22Rv1 (cell line): ENCODE data around the gene FSHR.

ENCODE experiments used
- H3K27ac ChIP-seq: fragments of 450-650 bp; 2 replicates; pipeline ENCODE4 v1.5.1; 2017
- ZFX ChIP-seq: fragments of 450-650 bp; IDR thresholded peaks from 2 replicates; pipeline ENCODE4 v1.6.1; 2017; ENCODE audit warnings: antibody characterized with exemption, borderline replicate concordance
- TF ChIP-seq, protein P1 (sequence below): fragments of 450-650 bp; IDR thresholded peaks from 2 replicates; pipeline ENCODE4 v1.5.1; 2017; ENCODE audit warnings: mild to moderate bottlenecking

Gene FSHR

DNA sequence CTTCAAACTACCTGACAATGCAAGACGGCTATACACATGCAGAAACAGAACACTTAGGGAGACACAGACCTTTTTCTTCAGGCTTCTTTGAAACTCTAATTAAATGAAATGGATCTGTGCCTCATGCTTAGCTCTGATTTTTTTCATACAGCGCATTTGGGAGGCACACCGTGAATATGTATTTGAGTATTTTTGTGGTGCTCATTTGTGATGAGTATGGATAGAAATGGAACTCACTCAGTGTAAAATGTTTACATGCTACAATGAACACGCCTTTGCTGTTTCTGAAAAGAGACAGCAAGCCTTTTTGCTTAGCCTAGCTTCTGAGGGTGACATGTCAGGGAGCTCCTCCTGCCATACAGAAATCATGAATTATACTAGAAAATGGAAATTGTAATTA lies 113.3 kb downstream of the FSHR start:
- TF ChIP-seq ZFX: no peak
- TF ChIP-seq, protein P1, sequence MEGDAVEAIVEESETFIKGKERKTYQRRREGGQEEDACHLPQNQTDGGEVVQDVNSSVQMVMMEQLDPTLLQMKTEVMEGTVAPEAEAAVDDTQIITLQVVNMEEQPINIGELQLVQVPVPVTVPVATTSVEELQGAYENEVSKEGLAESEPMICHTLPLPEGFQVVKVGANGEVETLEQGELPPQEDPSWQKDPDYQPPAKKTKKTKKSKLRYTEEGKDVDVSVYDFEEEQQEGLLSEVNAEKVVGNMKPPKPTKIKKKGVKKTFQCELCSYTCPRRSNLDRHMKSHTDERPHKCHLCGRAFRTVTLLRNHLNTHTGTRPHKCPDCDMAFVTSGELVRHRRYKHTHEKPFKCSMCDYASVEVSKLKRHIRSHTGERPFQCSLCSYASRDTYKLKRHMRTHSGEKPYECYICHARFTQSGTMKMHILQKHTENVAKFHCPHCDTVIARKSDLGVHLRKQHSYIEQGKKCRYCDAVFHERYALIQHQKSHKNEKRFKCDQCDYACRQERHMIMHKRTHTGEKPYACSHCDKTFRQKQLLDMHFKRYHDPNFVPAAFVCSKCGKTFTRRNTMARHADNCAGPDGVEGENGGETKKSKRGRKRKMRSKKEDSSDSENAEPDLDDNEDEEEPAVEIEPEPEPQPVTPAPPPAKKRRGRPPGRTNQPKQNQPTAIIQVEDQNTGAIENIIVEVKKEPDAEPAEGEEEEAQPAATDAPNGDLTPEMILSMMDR: no peak
- no peak overlapping the region for H3K27ac ChIP-seq

DNA sequence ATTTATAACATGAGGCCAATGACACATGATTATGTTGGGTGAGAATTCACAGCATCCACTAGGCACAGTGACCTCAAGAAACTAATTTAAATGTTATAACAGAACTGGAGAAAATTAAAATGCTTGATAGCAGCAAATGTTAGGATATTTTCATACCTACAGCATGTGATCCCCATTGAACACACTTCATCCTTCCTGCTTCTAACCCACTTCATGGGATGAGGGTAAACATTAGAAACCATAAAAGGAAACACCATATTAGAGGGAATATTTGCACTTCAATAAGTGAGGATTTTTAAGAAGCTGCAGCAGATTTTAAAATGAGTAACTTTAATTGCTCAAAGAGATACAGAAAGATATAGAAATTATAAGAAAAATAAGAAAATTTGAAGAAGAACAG lies 117.1 kb downstream of the FSHR start:
- H3K27ac ChIP-seq: no peak overlapping the region
- TF ChIP-seq, protein P1: no peak
- no peak for TF ChIP-seq ZFX

DNA sequence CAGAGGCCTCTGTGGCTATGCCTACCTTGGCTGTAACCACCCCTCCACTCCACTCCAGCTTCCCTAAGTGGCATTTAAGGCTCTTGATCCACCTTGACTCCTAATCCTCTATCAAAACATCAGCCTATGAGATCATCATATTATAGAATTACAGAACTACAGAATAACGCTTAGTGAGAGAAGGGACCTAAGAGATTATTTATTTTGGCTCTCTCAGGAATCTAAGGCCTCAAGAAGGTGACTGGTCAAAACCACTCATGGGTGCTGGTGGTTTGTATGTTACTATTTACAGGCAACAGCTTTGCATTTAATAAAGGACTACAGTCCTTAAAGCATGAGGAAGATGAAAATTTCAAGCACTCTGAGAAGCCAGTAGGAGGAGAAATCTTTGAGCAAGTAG lies 118.8 kb downstream of the FSHR start:
- H3K27ac ChIP-seq: no peak overlapping the region
- TF ChIP-seq, protein P1: no peak
- TF ChIP-seq ZFX: no peak

DNA sequence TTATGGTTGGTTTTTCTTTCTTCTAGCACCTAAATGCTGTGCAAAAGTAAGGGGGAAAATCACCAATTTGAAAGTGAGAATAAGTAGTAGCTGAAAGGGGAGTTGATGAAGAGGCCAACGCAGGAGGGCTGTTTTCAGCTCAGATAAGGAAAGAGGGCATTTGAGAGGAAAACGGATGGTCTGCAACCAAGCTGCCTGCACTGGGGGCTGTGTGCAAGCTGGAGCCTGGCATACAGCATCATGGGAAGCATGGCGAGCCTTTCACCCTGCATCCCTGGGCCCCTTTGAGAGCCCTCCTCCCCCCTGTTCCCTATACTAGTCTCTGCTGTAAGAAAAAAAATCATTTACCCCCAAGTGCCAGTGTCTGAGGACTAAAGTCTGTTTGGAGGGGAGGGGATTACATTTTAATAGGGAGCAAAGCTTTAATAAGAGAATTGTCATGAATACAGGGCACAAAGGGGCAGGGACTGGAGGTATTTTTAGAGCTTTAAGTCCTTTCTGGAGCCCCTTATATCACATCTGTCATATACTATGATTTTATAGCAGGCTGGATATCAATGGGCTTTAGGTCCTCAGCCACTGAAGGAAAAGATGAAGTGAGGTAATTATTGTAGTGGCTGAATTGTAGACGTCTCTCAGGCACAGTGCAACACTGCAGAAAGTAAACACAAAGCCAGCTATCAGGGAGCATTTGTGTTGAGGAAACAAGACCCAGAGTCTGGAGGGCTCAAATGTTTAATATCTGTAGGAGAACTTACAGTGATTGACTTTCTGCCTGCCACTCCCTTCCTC lies 120.7 kb downstream of the FSHR start:
- no peak for TF ChIP-seq ZFX
- TF ChIP-seq, protein P1: no peak
- no peak overlapping the region for H3K27ac ChIP-seq

DNA sequence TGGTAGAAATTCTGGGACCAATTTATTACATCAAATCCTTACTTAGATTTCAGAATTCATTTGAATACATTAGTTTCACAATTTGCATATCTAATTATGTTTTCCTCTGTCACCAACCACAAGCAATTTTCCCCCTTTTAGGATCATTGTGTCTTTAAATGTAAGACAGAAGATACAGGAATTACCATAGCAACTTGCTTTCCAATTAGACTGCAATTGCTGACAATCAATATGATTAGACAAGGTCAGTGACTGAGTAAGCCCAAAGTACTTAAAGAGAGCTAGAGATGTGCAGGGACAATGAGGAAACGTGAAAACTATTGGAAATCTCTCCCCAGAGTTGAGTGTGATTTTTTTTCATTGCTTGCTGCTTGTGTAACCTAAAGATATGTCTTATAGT lies 121.4 kb downstream of the FSHR start:
- no peak overlapping the region for H3K27ac ChIP-seq
- TF ChIP-seq, protein P1: no peak
- TF ChIP-seq ZFX: no peak

DNA sequence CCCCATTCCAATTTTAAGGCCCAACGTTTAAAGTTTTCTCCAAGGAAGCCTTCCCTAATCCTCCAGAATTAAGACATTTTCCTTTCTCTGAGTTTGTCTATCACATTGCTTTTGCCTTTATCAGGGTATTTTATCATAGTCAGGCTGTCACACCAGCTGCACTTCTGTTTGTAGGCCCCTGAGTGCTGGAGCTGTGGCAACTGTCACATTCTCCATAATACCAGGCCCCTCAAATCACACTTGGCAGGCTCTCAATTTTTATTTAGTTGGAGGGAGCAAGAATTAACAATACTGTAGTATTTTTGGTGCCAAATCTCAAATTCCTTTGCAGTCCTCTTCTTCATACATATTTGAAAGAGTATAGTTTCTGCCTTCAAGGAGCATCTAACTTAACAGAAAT lies 122.2 kb downstream of the FSHR start:
- no peak for TF ChIP-seq ZFX
- TF ChIP-seq, protein P1: no peak
- H3K27ac ChIP-seq: no peak overlapping the region

DNA sequence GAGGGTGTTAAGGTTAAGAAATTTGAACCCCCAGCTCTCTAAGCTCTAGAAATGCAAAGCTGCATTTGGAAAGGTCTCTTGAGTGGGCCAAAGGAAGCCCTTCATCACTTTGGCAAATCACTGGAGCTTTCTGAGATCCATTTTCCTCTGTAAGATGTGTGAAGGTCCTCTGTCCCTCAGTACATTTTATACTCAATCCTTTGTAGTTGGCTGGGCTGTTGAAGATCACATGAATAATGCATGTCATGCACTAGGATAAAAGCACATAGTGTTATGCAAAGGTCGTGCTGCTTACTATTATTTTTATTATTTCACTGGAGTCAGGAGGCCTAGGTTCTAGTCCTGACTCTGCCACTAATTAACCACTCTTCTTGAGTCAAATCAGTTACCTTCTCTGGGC lies 124.9 kb downstream of the FSHR start:
- no peak overlapping the region for H3K27ac ChIP-seq
- TF ChIP-seq, protein P1: no peak
- TF ChIP-seq ZFX: no peak
